GM19193 (cell line): ENCODE results near the gene PANX2.

Experiments used
- POLR2A ChIP-seq: IDR thresholded peaks from 4 replicates; pipeline ENCODE4 v1.6.1; 2011; ENCODE audit not compliant: insufficient read depth, insufficient read length; ENCODE audit errors: extremely low read depth

Gene PANX2

GRCh38 chr22:50218996-50219727 is 48.6 kb downstream of the PANX2 start:
- TF ChIP-seq POLR2A: no peak

DNA sequence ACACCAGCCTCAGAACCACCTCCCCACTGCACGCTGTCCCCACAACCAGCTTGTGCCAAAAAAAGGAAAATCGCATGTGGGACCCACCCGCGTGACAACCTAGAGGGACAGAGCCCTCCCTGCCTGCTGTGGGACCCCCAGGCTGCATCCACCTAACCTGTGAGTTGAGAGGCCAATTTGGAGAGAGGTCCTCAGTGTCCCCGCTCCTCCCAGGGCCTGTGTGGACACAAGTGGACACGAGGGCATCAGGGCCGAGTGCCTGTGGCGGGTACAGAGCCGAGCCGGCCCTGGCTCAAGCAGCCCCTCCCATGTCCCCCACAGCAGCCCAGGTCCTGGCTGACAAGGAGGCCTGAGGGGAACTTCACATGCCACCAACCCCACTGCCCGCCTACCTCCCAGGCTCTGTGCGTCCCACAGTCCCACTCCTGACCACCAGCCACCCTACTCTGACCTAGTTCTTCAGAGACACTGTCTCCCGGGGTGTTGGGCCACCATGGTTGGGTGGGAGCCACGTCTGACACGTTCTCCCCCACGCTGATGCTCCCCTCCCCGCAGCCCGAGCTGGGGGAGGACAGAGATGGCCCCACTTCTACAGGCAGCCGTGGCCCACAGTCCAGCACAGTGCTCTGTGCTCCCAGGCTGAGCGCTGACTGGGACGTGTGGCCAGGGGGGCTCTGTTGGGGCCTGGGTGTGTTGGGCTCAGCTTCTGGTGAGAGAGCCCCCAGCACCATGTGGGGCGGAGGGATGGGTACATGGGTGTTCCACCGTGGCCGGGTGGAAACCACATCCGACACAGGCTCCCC is 49.5 kb downstream of the PANX2 start:
- no peak for TF ChIP-seq POLR2A

- TF ChIP-seq POLR2A: no peak
These were observed 50.3 kb downstream of the PANX2 start for GRCh38 chr22:50220603-50221409.

DNA sequence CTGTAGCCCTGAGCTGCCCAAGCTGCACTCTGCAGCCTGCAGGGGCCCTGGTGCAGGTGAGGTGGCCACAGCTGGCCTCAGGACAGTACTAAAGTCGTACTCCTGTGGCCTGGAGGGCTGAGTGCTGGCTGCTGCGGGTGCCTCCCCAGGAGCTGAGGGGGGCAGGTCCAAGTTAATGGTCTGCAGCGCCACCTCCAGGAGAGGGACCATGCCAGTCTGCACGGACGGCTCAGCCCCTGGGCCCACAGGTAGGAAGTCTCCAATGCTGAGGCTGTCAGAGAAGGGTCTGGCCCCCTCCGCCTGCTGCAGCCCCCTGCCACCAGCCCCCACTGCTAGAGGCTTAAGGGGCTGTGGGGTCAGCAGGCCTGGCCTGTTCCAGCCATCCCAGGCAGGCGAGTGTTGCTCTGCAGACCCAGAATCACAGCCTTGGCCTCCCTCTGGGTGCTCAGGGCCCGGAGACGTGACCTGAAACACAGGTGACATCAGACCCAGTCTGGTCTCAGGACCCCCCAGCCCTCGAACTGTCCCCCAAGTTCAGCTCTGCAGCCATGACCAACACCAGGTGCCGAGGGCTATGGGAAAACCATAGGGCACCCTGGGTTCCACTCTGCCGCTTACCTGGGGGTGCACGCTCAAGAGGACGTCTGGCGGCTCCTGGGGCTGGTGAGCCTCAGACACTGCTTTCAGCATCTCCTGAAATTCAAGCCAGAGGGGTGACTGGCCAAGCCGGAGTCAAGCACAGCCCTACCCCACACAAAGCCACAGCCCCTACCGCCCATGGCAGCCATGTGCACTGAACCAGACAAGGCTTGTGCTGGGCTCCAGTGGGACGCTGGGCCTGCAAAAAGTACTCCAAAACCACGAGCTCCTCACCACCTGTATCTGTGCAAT is 51.1 kb downstream of the PANX2 start:
- no peak for TF ChIP-seq POLR2A

- TF ChIP-seq POLR2A: no peak
These were observed 52.0 kb downstream of the PANX2 start for GRCh38 chr22:50222508-50222907.

- no peak for TF ChIP-seq POLR2A
These were observed 53.5 kb downstream of the PANX2 start for GRCh38 chr22:50224071-50224470.

DNA sequence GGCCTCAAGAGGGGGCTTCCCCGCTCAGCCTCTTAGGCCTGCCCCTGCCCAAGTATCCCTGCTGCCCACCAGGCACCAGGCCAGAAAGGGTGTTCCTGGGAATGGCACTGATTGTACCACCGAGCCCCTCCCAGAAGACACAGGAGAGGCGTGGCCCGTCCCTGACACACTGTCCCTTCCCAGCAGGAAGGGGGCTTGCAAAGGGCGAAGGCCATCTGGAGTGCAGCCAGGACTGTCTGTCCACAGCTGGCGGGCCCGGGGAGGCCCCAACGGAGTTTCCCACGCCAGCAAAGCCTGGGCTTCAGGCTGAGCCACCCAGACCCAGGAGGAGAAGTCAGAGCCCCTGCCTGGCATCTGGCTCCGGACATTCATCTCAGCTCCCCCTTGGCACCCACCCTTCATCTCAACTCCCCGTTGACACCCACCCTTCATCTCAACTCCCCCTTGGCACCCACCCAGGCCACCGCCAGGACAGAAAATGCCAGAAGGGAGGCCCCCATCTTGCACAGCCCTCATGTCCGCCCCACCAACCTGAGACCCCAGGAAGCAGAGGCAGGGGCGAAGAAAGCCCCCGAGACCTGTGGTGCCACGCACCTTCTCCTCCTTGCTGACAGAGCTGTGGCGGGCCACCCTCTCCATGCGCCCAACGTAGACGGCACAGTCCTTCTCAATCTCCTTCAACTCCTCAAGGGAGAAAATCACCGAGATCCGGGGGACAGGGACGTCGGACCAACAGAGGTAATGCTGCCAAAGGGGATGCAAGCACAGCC is 54.9 kb downstream of the PANX2 start:
- TF ChIP-seq POLR2A: no peak

GRCh38 chr22:50226063-50226874 is 55.7 kb downstream of the PANX2 start:
- no peak for TF ChIP-seq POLR2A

DNA sequence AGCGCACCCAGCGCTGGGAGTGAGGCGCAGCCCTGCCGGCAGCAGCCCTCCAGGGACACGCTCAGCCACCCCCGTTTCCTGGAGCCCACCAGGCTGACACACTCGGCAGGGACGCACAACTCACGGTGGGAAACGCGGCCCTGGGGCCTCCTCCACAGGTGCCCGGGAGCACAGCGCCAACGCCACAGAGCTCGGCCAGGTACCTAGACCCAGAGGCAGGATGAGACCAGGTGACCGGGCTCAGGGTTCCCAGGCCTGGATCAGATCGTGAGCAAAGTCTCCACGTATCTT is 56.3 kb downstream of the PANX2 start:
- no peak for TF ChIP-seq POLR2A

- TF ChIP-seq POLR2A: no peak
These were observed 57.2 kb downstream of the PANX2 start for GRCh38 chr22:50227579-50228215.

DNA sequence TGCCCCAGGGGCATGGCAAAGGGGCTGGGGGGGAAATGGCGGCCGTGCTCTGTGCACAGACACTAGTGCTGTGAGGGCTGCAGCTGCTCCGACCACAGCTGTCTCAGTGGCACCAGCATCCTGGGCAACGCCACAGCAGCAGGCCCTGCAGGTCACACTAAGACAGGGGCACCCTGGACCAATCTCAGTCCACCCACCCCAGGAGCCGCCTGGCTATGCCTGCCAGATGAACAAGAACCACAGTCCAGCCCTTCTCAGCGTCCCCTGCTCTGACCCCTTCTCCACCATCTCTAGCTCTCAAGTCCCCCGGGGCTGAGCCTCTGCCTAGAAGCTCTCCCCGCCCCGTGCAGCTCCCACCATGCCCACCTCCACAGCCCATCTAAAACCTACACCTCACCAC is 57.8 kb downstream of the PANX2 start:
- no peak for TF ChIP-seq POLR2A

- no peak for TF ChIP-seq POLR2A
These were observed 58.8 kb downstream of the PANX2 start for GRCh38 chr22:50229370-50229769.
